Ovary (tissue), 3 donors: ENCODE data around the gene ENAH.

Experiments
- POLR2A ChIP-seq: fragments of 450-650 bp; IDR thresholded peaks from one replicate; pipeline ENCODE4 v1.6.1; 2017; ENCODE audit warnings: antibody characterized with exemption, mild to moderate bottlenecking, moderate library complexity
- TF ChIP-seq, protein P1 (sequence below), 3 donors: fragments of 450-650 bp in 2 of 3; fragments of 200-600 bp in 1 of 3; IDR thresholded peaks; one replicate each; pipeline versions ENCODE4 v1.5.1 to v1.8.0; 2016 to 2022; ENCODE audit warnings: antibody characterized with exemption in 3 of 3, mild to moderate bottlenecking in 1 of 3
- donor health status: DM: no; HTN: no; CAD: no.

DNA sequence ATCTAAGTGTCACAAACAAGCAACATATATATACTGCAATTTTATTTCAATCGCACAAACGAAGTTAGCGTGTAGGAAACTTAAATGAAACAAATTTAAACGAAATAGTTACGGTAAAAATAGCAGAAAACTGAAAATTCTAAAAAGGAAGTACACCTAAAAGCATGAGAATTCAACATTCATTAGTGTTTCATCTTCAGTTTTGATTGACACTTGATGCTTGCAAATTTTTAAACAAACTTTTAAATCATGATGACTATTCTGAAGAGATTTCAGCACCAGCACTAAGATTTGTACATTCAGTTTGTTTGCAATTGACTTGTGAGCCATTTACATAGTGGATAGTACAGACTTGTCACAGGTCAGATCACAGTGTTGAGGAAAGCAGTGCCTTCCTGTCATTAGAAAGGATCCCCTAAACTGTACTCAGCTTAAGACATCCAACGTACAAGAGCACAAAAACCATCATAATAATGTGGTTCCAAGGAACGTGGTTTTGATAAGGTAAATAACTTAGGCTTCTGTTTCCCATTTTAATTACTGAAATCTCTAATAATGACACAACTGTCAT is 158.0 kb downstream of the ENAH start:
- TF ChIP-seq, protein P1, sequence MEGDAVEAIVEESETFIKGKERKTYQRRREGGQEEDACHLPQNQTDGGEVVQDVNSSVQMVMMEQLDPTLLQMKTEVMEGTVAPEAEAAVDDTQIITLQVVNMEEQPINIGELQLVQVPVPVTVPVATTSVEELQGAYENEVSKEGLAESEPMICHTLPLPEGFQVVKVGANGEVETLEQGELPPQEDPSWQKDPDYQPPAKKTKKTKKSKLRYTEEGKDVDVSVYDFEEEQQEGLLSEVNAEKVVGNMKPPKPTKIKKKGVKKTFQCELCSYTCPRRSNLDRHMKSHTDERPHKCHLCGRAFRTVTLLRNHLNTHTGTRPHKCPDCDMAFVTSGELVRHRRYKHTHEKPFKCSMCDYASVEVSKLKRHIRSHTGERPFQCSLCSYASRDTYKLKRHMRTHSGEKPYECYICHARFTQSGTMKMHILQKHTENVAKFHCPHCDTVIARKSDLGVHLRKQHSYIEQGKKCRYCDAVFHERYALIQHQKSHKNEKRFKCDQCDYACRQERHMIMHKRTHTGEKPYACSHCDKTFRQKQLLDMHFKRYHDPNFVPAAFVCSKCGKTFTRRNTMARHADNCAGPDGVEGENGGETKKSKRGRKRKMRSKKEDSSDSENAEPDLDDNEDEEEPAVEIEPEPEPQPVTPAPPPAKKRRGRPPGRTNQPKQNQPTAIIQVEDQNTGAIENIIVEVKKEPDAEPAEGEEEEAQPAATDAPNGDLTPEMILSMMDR (IDR thresholded peaks at IDR 0.05): no peak
- TF ChIP-seq POLR2A: no peak
